Stomach smooth muscle (tissue), 2 donors: Measurements from ENCODE around the gene UPK1A.

Experiments
- H3K27ac ChIP-seq: one replicate; pipeline ENCODE4 v1.7.0; 2013; ENCODE audit warnings: mild to moderate bottlenecking, low read length, inconsistent platforms
- H3K27me3 ChIP-seq, 2 donors: one replicate each; pipeline ENCODE4 v1.7.0; 2013; ENCODE audit warnings: low read length in 2 of 2; ENCODE audit not compliant: insufficient read depth in 2 of 2, control insufficient read depth in 1 of 2
- H3K36me3 ChIP-seq, 2 donors: one replicate each; pipeline ENCODE4 v1.7.0; 2013; ENCODE audit warnings: low read length in 2 of 2; ENCODE audit not compliant: control insufficient read depth in 2 of 2, insufficient read depth in 2 of 2
- H3K4me1 ChIP-seq: one replicate; pipeline ENCODE4 v1.7.0; 2013; ENCODE audit warnings: low read length; ENCODE audit not compliant: control insufficient read depth, insufficient read depth
- H3K4me3 ChIP-seq, 2 donors: one replicate each; pipeline ENCODE4 v1.7.0; 2013; ENCODE audit warnings: low read length in 2 of 2
- H3K9ac ChIP-seq, 2 donors: one replicate each; pipeline ENCODE4 v1.7.0; 2013; ENCODE audit warnings: low read length in 2 of 2, mild to moderate bottlenecking in 1 of 2
- H3K9me3 ChIP-seq, 2 donors: one replicate each; pipeline ENCODE4 v1.7.0; 2013; ENCODE audit warnings: low read length in 2 of 2; ENCODE audit not compliant: control insufficient read depth in 2 of 2
- donor health status: healthy.
- donor health status: Pancreatic carcinoma.

UPK1A gene

GRCh38 chr19:35712567-35713505 lies 46.5 kb downstream of the UPK1A start:
- H3K27ac ChIP-seq, result no peak overlapping the region

GRCh38 chr19:35713506-35713850 lies 47.2 kb downstream of the UPK1A start:
- H3K27me3 ChIP-seq, result peaks cover 0 to under 1% of the 10 kb centered on the region in 2 donors

More at GRCh38 chr19:35712567-35713505, 46.5 kb downstream of the UPK1A start:
- Histone ChIP-seq H3K9ac (no peak overlapping the region), H3K36me3 (no peaks in the 10 kb centered on the region), H3K9me3 (no peaks in the 10 kb centered on the region), H3K4me3 (no peak overlapping the region), H3K4me1 (peaks cover 22% of the 10 kb centered on the region), H3K27me3 (peaks cover 0 to 6% of the 10 kb centered on the region in 2 donors)

GRCh38 chr19:35713904-35714495 lies 47.7 kb downstream of the UPK1A start:
- Histone ChIP-seq H3K27ac (no peak overlapping the region), H3K9ac (no peak overlapping the region), H3K36me3 (no peaks in the 10 kb centered on the region), H3K9me3 (no peaks in the 10 kb centered on the region), H3K4me1 (peaks cover 29% of the 10 kb centered on the region), H3K27me3 (no peaks in the 10 kb centered on the region), H3K4me3 (no peak overlapping the region)

More at GRCh38 chr19:35713506-35713850, 47.2 kb downstream of the UPK1A start:
- Histone ChIP-seq H3K27ac (no peak overlapping the region), H3K4me3 (no peak overlapping the region), H3K36me3 (no peaks in the 10 kb centered on the region), H3K9ac (no peak overlapping the region), H3K4me1 (peaks cover 23% of the 10 kb centered on the region), H3K9me3 (no peaks in the 10 kb centered on the region)

- Histone ChIP-seq H3K9ac (no peak overlapping the region), H3K27me3 (no peaks in the 10 kb centered on the region), H3K4me3 (no peak overlapping the region), H3K4me1 (peaks cover 36% of the 10 kb centered on the region), H3K27ac (no peak overlapping the region), H3K9me3 (no peaks in the 10 kb centered on the region), H3K36me3 (no peaks in the 10 kb centered on the region)
Observed at GRCh38 chr19:35714601-35715354, 48.5 kb downstream of the UPK1A start.

GRCh38 chr19:35715355-35715809 lies 49.1 kb downstream of the UPK1A start:
- peak overlapping the region; percentile 79 for H3K27ac ChIP-seq
- H3K9me3 ChIP-seq, result no peaks in the 10 kb centered on the region
- H3K36me3 ChIP-seq, result no peaks in the 10 kb centered on the region
- H3K27me3 ChIP-seq, result no peaks in the 10 kb centered on the region
- H3K4me3 ChIP-seq, result no peak overlapping the region
- peak overlapping the region; percentile 79 to 94 for H3K9ac ChIP-seq
- H3K4me1 ChIP-seq, result peaks cover 39% of the 10 kb centered on the region

- Histone ChIP-seq H3K4me1 (peaks cover 39% of the 10 kb centered on the region), H3K4me3 (peak overlapping the region; percentile 87), H3K9ac (peak overlapping the region; percentile 79 to 94), H3K27ac (peak overlapping the region; percentile 79), H3K27me3 (no peaks in the 10 kb centered on the region), H3K36me3 (peaks cover 0 to 2% of the 10 kb centered on the region in 2 donors), H3K9me3 (no peaks in the 10 kb centered on the region)
Observed at GRCh38 chr19:35715981-35716800, 49.9 kb downstream of the UPK1A start.

GRCh38 chr19:35716801-35717664 lies 50.7 kb downstream of the UPK1A start:
- Histone ChIP-seq H3K9ac (peak overlapping the region; percentile 79 to 94), H3K4me1 (peaks cover 42% of the 10 kb centered on the region), H3K9me3 (no peaks in the 10 kb centered on the region), H3K27ac (peak overlapping the region; percentile 79), H3K4me3 (peak overlapping the region; percentile 87), H3K27me3 (no peaks in the 10 kb centered on the region), H3K36me3 (peaks cover 3 to 6% of the 10 kb centered on the region in 2 donors)

- H3K9me3 ChIP-seq, result no peaks in the 10 kb centered on the region
- peak within 1 kb of the TSS; percentile 79 to 94 for H3K9ac ChIP-seq
- H3K4me3 ChIP-seq, result peak within 1 kb of the TSS; percentile 89
- H3K27me3 ChIP-seq, result no peaks in the 10 kb centered on the region
- H3K27ac ChIP-seq, result peak within 1 kb of the TSS; percentile 79
- H3K4me1 ChIP-seq, result peaks cover 42% of the 10 kb centered on the region
- H3K36me3 ChIP-seq, result peaks cover 10 to 13% of the 10 kb centered on the region in 2 donors
Observed at GRCh38 chr19:35717665-35718344, 51.5 kb downstream of the UPK1A start, which contains the start of gene KMT2B. Gene KMT2B, plus strand, starts transcription at chr19:35718003. Its CDS starts 16 bp downstream, at chr19:35718019.
